ENCODE measurements around the gene S100A13. TPM values are rescaled to one million over a fixed set of nuclear protein-coding genes. Genes with fewer than 3 reads are reported as not detected.
A peak's percentile ranks its signal among the peaks of the same experiment; 100 is the strongest.
"Not testable (repeated sequence)": the region's sequence is repeated elsewhere in the genome, so short reads cannot be mapped to it uniquely, and the experiment has no call there.

The S100A13 gene
- total and polyA plus RNA-seq, 7 experiments from 2014 or later, result 1.4 to 4.0 (median 3.0) TPM

- H3K36me3 ChIP-seq (ENCODE audit: control insufficient read depth in 2 of 3, insufficient read depth in 3 of 3, low read length in 3 of 3), result peaks cover 35 to 45% (median 37%) of the 10 kb centered on the region in 3 experiments
- H3K27me3 ChIP-seq (ENCODE audit: control insufficient read depth in 2 of 2, insufficient read depth in 2 of 2, low read length in 2 of 2), result no peaks in the 10 kb centered on the region
- peak overlapping the region; percentile 72 for H3K4me3 ChIP-seq (ENCODE audit: low read length)
- DNase-seq (no peak), ATAC-seq (no peak)
- Mint-ChIP-seq H3K4me3 (no peak overlapping the region), H3K9me3 (no peaks in the 10 kb centered on the region), H3K36me3 (peaks cover 13 to 44% (median 25%) of the 10 kb centered on the region in 5 donors), H3K27ac (peak overlapping the region in 1 of 9 donors; percentile 54), H3K27me3 (no peaks in the 10 kb centered on the region), H3K4me1 (peaks cover 11 to 29% (median 17%) of the 10 kb centered on the region in 7 donors)
- CTCF ChIA-PET, result no interaction called here
- peaks cover 18 to 19% of the 10 kb centered on the region in 2 donors for H3K4me1 ChIP-seq (ENCODE audit: control insufficient read depth in 2 of 2, insufficient read depth in 2 of 2, low read length in 2 of 2)
- H3K9me3 ChIP-seq (ENCODE audit: control insufficient read depth in 2 of 3, low read length in 3 of 3), result no peaks in the 10 kb centered on the region
- POLR2A ChIA-PET, result interaction anchor here (1.9 to 4.5 kb wide), 3 partner anchors 10 to 288 kb away, joined by 5 to 38 read pairs (median 21); partner anchors contain the start of genes CHTOP and SNAPIN
- intact Hi-C loops (cut with micrococcal nuclease), result loop anchor here (2.0 to 10.0 kb wide), 12 partner anchors 97 to 958 kb away; partner anchors contain the start of genes HAX1 (in 2 of the 2), ATP8B2 (in 1 of the 2), CREB3L4 (in 1 of the 2) and CRTC2 (in 1 of the 2)
- peak overlapping the region; percentile 93 for H3K27ac ChIP-seq (ENCODE audit: low read depth, low read length)
Measured at GRCh38 chr1:153669606-153670005, 42.3 kb upstream of the S100A13 start.

GRCh38 chr1:153668672-153669071, 41.4 kb upstream of the S100A13 start:
- POLR2A ChIA-PET, result interaction anchor here (0.6 to 4.5 kb wide), 3 partner anchors 9 to 590 kb away, joined by 4 to 38 read pairs (median 21); partner anchors contain the start of genes CHTOP and SNAPIN
- H3K27ac ChIP-seq (ENCODE audit: low read depth, low read length); DNase-seq; H3K27me3 ChIP-seq (ENCODE audit: control insufficient read depth in 2 of 2, insufficient read depth in 2 of 2, low read length in 2 of 2); H3K4me3 ChIP-seq (ENCODE audit: low read length); ATAC-seq; intact Hi-C loops (cut with micrococcal nuclease); H3K9me3 ChIP-seq (ENCODE audit: control insufficient read depth in 2 of 3, low read length in 3 of 3); H3K9me3 Mint-ChIP-seq; CTCF ChIA-PET; H3K27me3 Mint-ChIP-seq: not testable (repeated sequence)
- H3K27ac Mint-ChIP-seq, result peak overlapping the region in 2 of 9 donors; percentile 53 to 60
- peaks cover 18 to 19% of the 10 kb centered on the region in 2 donors for H3K4me1 ChIP-seq (ENCODE audit: control insufficient read depth in 2 of 2, insufficient read depth in 2 of 2, low read length in 2 of 2)
- peaks cover 44 to 54% (median 46%) of the 10 kb centered on the region in 3 experiments for H3K36me3 ChIP-seq (ENCODE audit: control insufficient read depth in 2 of 3, insufficient read depth in 3 of 3, low read length in 3 of 3)
- peaks cover 11 to 29% (median 17%) of the 10 kb centered on the region in 7 donors for H3K4me1 Mint-ChIP-seq
- peaks cover 13 to 50% (median 32%) of the 10 kb centered on the region in 5 donors for H3K36me3 Mint-ChIP-seq
- H3K4me3 Mint-ChIP-seq, result peak overlapping the region in 4 of 10 donors; percentile 29 to 61 (median 34)

- H3K36me3 Mint-ChIP-seq, result peaks cover 14 to 51% (median 32%) of the 10 kb centered on the region in 5 donors
Measured at GRCh38 chr1:153667439-153667838, 40.1 kb upstream of the S100A13 start.

GRCh38 chr1:153663211-153663610, 35.9 kb upstream of the S100A13 start:
- no peaks in the 10 kb centered on the region for H3K9me3 ChIP-seq (ENCODE audit: control insufficient read depth in 2 of 3, low read length in 3 of 3)
- DNase-seq (no peak), ATAC-seq (no peak)
- no peaks in the 10 kb centered on the region for H3K27me3 Mint-ChIP-seq
- peaks cover 9 to 34% (median 25%) of the 10 kb centered on the region in 7 donors for H3K4me1 Mint-ChIP-seq
- no peaks in the 10 kb centered on the region for H3K27me3 ChIP-seq (ENCODE audit: control insufficient read depth in 2 of 2, insufficient read depth in 2 of 2, low read length in 2 of 2)
- no peak overlapping the region for H3K27ac Mint-ChIP-seq
- H3K27ac ChIP-seq (ENCODE audit: low read depth, low read length), result no peak overlapping the region
- peaks cover 58 to 82% (median 59%) of the 10 kb centered on the region in 3 experiments for H3K36me3 ChIP-seq (ENCODE audit: control insufficient read depth in 2 of 3, insufficient read depth in 3 of 3, low read length in 3 of 3)
- H3K4me1 ChIP-seq (ENCODE audit: control insufficient read depth in 2 of 2, insufficient read depth in 2 of 2, low read length in 2 of 2), result peaks cover 11 to 15% of the 10 kb centered on the region in 2 donors
- H3K9me3 Mint-ChIP-seq, result no peaks in the 10 kb centered on the region
- H3K4me3 Mint-ChIP-seq, result no peak overlapping the region
- POLR2A ChIA-PET, result interaction anchor here (1.0 to 1.1 kb wide), 3 partner anchors 8 to 25 kb away, joined by 3 to 6 read pairs (median 3); partner anchors contain the start of gene ILF2
- intact Hi-C loops (cut with micrococcal nuclease), result no loop called here
- CTCF ChIA-PET, result no interaction called here
- H3K36me3 Mint-ChIP-seq, result peaks cover 20 to 49% (median 36%) of the 10 kb centered on the region in 5 donors
- H3K4me3 ChIP-seq (ENCODE audit: low read length), result no peak overlapping the region

More at GRCh38 chr1:153667439-153667838, 40.1 kb upstream of the S100A13 start:
- peak overlapping the region in 2 of 10 donors; percentile 42 to 61 for H3K4me3 Mint-ChIP-seq
- H3K4me1 Mint-ChIP-seq, result peaks cover 5 to 29% (median 17%) of the 10 kb centered on the region in 7 donors
- H3K27me3 ChIP-seq (ENCODE audit: control insufficient read depth in 2 of 2, insufficient read depth in 2 of 2, low read length in 2 of 2), result no peaks in the 10 kb centered on the region
- DNase-seq, result no peak
- H3K27ac Mint-ChIP-seq, result peak overlapping the region in 6 of 9 donors; percentile 8 to 60 (median 36)
- peak overlapping the region; percentile 26 for H3K27ac ChIP-seq (ENCODE audit: low read depth, low read length)
- peaks cover 18 to 19% of the 10 kb centered on the region in 2 donors for H3K4me1 ChIP-seq (ENCODE audit: control insufficient read depth in 2 of 2, insufficient read depth in 2 of 2, low read length in 2 of 2)
- ChIA-PET POLR2A (interaction anchor here (0.8 to 3.6 kb wide), 10 partner anchors 9 to 323 kb away, joined by 3 to 13 read pairs (median 4); partner anchors contain the start of genes RPS27 and SNAPIN), CTCF (no interaction called here)
- H3K9me3 Mint-ChIP-seq, result no peaks in the 10 kb centered on the region
- peaks cover 53 to 67% (median 57%) of the 10 kb centered on the region in 3 experiments for H3K36me3 ChIP-seq (ENCODE audit: control insufficient read depth in 2 of 3, insufficient read depth in 3 of 3, low read length in 3 of 3)
- intact Hi-C loops (cut with micrococcal nuclease), result no loop called here
- no peaks in the 10 kb centered on the region for H3K9me3 ChIP-seq (ENCODE audit: control insufficient read depth in 2 of 3, low read length in 3 of 3)
- ATAC-seq, result no peak
- H3K4me3 ChIP-seq (ENCODE audit: low read length), result no peak overlapping the region
- no peaks in the 10 kb centered on the region for H3K27me3 Mint-ChIP-seq

GRCh38 chr1:153662269-153662668, 35.0 kb upstream of the S100A13 start:
- Mint-ChIP-seq H3K27ac (peak overlapping the region in 3 of 9 donors; percentile 25 to 41 (median 38)), H3K27me3 (no peaks in the 10 kb centered on the region)

GRCh38 chr1:153661111-153661708, 33.9 kb upstream of the S100A13 start:
- peaks cover 8 to 26% (median 17%) of the 10 kb centered on the region in 7 donors for H3K4me1 Mint-ChIP-seq
- no peaks in the 10 kb centered on the region for H3K27me3 Mint-ChIP-seq
- DNase-seq, result no peak
- H3K36me3 Mint-ChIP-seq, result peaks cover 14 to 36% (median 26%) of the 10 kb centered on the region in 5 donors
- H3K9me3 Mint-ChIP-seq, result no peaks in the 10 kb centered on the region
- CTCF ChIA-PET, result no interaction called here
- intact Hi-C loops (cut with micrococcal nuclease), result no loop called here
- Histone ChIP-seq H3K27me3 (ENCODE audit: control insufficient read depth in 2 of 2, insufficient read depth in 2 of 2, low read length in 2 of 2) (no peaks in the 10 kb centered on the region), H3K9me3 (ENCODE audit: control insufficient read depth in 2 of 3, low read length in 3 of 3) (no peaks in the 10 kb centered on the region), H3K4me1 (ENCODE audit: control insufficient read depth in 2 of 2, insufficient read depth in 2 of 2, low read length in 2 of 2) (peaks cover 9 to 13% of the 10 kb centered on the region in 2 donors), H3K27ac (ENCODE audit: low read depth, low read length) (peak overlapping the region; percentile 4), H3K4me3 (ENCODE audit: low read length) (no peak overlapping the region), H3K36me3 (ENCODE audit: control insufficient read depth in 2 of 3, insufficient read depth in 3 of 3, low read length in 3 of 3) (peaks cover 41 to 62% (median 47%) of the 10 kb centered on the region in 3 experiments)
- POLR2A ChIA-PET, result interaction anchor here (0.6 to 4.2 kb wide), 4 partner anchors 9 to 28 kb away, joined by 5 to 38 read pairs (median 6); partner anchors contain the start of gene ILF2
- H3K4me3 Mint-ChIP-seq, result peak overlapping the region in 7 of 10 donors; percentile 12 to 67 (median 36)
- no peak for ATAC-seq
- peak overlapping the region in 7 of 9 donors; percentile 23 to 72 (median 45) for H3K27ac Mint-ChIP-seq

More at GRCh38 chr1:153662269-153662668, 35.0 kb upstream of the S100A13 start:
- intact Hi-C loops (cut with micrococcal nuclease), result no loop called here
- no peaks in the 10 kb centered on the region for H3K27me3 ChIP-seq (ENCODE audit: control insufficient read depth in 2 of 2, insufficient read depth in 2 of 2, low read length in 2 of 2)
- no peak overlapping the region for H3K4me3 ChIP-seq (ENCODE audit: low read length)
- H3K27ac ChIP-seq (ENCODE audit: low read depth, low read length), result no peak overlapping the region
- ChIA-PET POLR2A (interaction anchor here (1.0 to 1.1 kb wide), 2 partner anchors 9 to 24 kb away, joined by 3 to 6 read pairs; partner anchors contain the start of gene ILF2), CTCF (no interaction called here)
- DNase-seq, result no peak
- no peaks in the 10 kb centered on the region for H3K9me3 Mint-ChIP-seq
- H3K4me3 Mint-ChIP-seq, result no peak overlapping the region
- peaks cover 14 to 39% (median 27%) of the 10 kb centered on the region in 5 donors for H3K36me3 Mint-ChIP-seq
- peaks cover 8 to 26% (median 17%) of the 10 kb centered on the region in 7 donors for H3K4me1 Mint-ChIP-seq
- H3K9me3 ChIP-seq (ENCODE audit: control insufficient read depth in 2 of 3, low read length in 3 of 3), result no peaks in the 10 kb centered on the region
- no peak for ATAC-seq
- peaks cover 9 to 13% of the 10 kb centered on the region in 2 donors for H3K4me1 ChIP-seq (ENCODE audit: control insufficient read depth in 2 of 2, insufficient read depth in 2 of 2, low read length in 2 of 2)
- H3K36me3 ChIP-seq (ENCODE audit: control insufficient read depth in 2 of 3, insufficient read depth in 3 of 3, low read length in 3 of 3), result peaks cover 49 to 73% (median 50%) of the 10 kb centered on the region in 3 experiments
